SK-N-SH (cell line): ENCODE results near the gene MINK1. TPM values are rescaled to one million over a fixed set of nuclear protein-coding genes. Genes with fewer than 3 reads are reported as not detected.

Experiments
- CTCF ChIA-PET: fragments of 300-600, 350-600 bp; formaldehyde crosslinking; extraction: SDS; loops from one replicate; lab custom pipeline; 2021; lab: Yijun Ruan, JAX
- POLR2A ChIA-PET: fragments of 350-600 bp; sonication (Branson Sonifier 250); formaldehyde crosslinking; extraction: SDS; loops from one replicate; lab custom pipeline; 2020; ENCODE audit warnings: antibody characterized with exemption, inconsistent platforms; lab: Yijun Ruan, JAX
- DNase-seq: peaks from one replicate; pipeline ENCODE4 v3.0.0; 2012
- H2AFZ ChIP-seq: fragments of 200-600 bp; sonication (generic); 2 replicates; pipeline ENCODE4 v1.8.1; 2016; ENCODE audit warnings: antibody characterized with exemption, mild to moderate bottlenecking, low read depth
- H3F3A ChIP-seq: fragments of 200-600 bp; sonication (generic); replicated peaks from 2 replicates; pipeline ENCODE3; 2016; ENCODE audit warnings: antibody characterized with exemption, mild to moderate bottlenecking; ENCODE audit not compliant: insufficient read depth
- H3K27ac ChIP-seq, 2 experiments: fragments of 200-500 bp in 1 of 2; fragments of 200-600 bp in 1 of 2; sonication (Bioruptor generic) in 1 of 2; sonication (generic), shearing (Covaris generic) in 1 of 2; 2 replicates each; pipeline versions ENCODE4 v1.5.1 to v1.6.1; 2014 to 2016; ENCODE audit warnings: low read depth in 2 of 2, inconsistent platforms in 1 of 2, low read length in 1 of 2, mild to moderate bottlenecking in 1 of 2, mixed read lengths in 1 of 2
- H3K27me3 ChIP-seq: fragments of 200-600 bp; sonication (generic), shearing (Covaris generic); 2 replicates; pipeline ENCODE4 v1.6.1; 2016; ENCODE audit warnings: mixed run types; ENCODE audit not compliant: insufficient read depth
- H3K36me3 ChIP-seq, 2 experiments: fragments of 200-500 bp in 1 of 2; fragments of 200-600 bp in 1 of 2; sonication (Bioruptor generic) in 1 of 2; sonication (generic) in 1 of 2; replicated peaks in 1 of 2; 2 replicates each; pipeline versions ENCODE3 to v1.5.1; 2014 to 2016; ENCODE audit warnings: low read length in 1 of 2, mild to moderate bottlenecking in 1 of 2; ENCODE audit not compliant: insufficient read depth in 2 of 2, control insufficient read depth in 1 of 2
- H3K4me1 ChIP-seq, 2 experiments: fragments of 200-500 bp in 1 of 2; fragments of 200-600 bp in 1 of 2; sonication (Bioruptor generic) in 1 of 2; sonication (generic), shearing (Covaris generic) in 1 of 2; 2 replicates each; pipeline versions ENCODE4 v1.5.1 to v1.6.1; 2014 to 2016; ENCODE audit warnings: low read depth in 1 of 2, low read length in 1 of 2, mixed run types in 1 of 2; ENCODE audit not compliant: insufficient read depth in 2 of 2, control insufficient read depth in 1 of 2
- H3K4me2 ChIP-seq: fragments of 200-600 bp; sonication (generic), shearing (Covaris generic); 2 replicates; pipeline ENCODE4 v1.6.1; 2017; ENCODE audit warnings: mixed run types
- H3K4me3 ChIP-seq, 2 experiments: fragments of 200-500 bp in 1 of 2; fragments of 200-600 bp in 1 of 2; sonication (Bioruptor generic) in 1 of 2; sonication (generic), shearing (Covaris generic) in 1 of 2; 2 replicates each; pipeline versions ENCODE4 v1.5.1 to v1.8.1; 2014 to 2016; ENCODE audit warnings: low read depth in 2 of 2, inconsistent platforms in 1 of 2, low read length in 1 of 2, mild to moderate bottlenecking in 1 of 2, mixed read lengths in 1 of 2, moderate library complexity in 1 of 2
- H3K79me2 ChIP-seq: fragments of 200-600 bp; sonication (generic); 2 replicates; pipeline ENCODE4 v1.8.1; 2017; ENCODE audit warnings: mild to moderate bottlenecking; ENCODE audit not compliant: insufficient read depth
- H3K9ac ChIP-seq: fragments of 200-600 bp; sonication (generic); 2 replicates; pipeline ENCODE4 v1.6.1; 2017; ENCODE audit warnings: mixed run types
- H3K9me2 ChIP-seq: fragments of 200-600 bp; sonication (generic); 2 replicates; pipeline ENCODE4 v1.6.1; 2017; ENCODE audit warnings: mixed run types
- H3K9me3 ChIP-seq: fragments of 200-600 bp; sonication (generic); 2 replicates; pipeline ENCODE4 v1.6.1; 2017; ENCODE audit warnings: mixed run types, mild to moderate bottlenecking, moderate library complexity
- H4K20me1 ChIP-seq: fragments of 200-600 bp; sonication (generic); 2 replicates; pipeline ENCODE4 v1.6.1; 2017; ENCODE audit warnings: mild to moderate bottlenecking, mixed run types; ENCODE audit not compliant: insufficient read depth
- CHD2 ChIP-seq: fragments of 150-350 bp; IDR thresholded peaks from 2 replicates; pipeline ENCODE4 v1.6.1; 2018; ENCODE audit warnings: low read length; ENCODE audit not compliant: partially characterized antibody
- CTCF ChIP-seq: fragments of 200-600 bp; sonication (generic); IDR thresholded peaks from 2 replicates; pipeline ENCODE4 v1.6.1; 2017; ENCODE audit warnings: antibody characterized with exemption, mild to moderate bottlenecking, moderate library complexity
- EP300 ChIP-seq, 2 experiments: IDR thresholded peaks; 2 replicates each; pipeline versions ENCODE4 v1.4.0 to v1.6.1; 2012; ENCODE audit warnings: borderline replicate concordance in 1 of 2, low read depth in 1 of 2, low read length in 1 of 2
- GABPA ChIP-seq: IDR thresholded peaks from 2 replicates; pipeline ENCODE4 v1.4.0; 2012; ENCODE audit warnings: low read depth, mild to moderate bottlenecking
- GATA2 ChIP-seq: sonication (generic); formaldehyde crosslinking; IDR thresholded peaks from 2 replicates; pipeline ENCODE4 v1.5.0; 2020; ENCODE audit warnings: mild to moderate bottlenecking, missing genetic modification reagents
- IRF3 ChIP-seq: fragments of 150-350 bp; IDR thresholded peaks from 2 replicates; pipeline ENCODE4 v1.6.1; 2016; ENCODE audit warnings: mild to moderate bottlenecking, low read depth, low read length
- MEF2A ChIP-seq: IDR thresholded peaks from 2 replicates; pipeline ENCODE4 v1.4.0; 2012; ENCODE audit warnings: low read depth, borderline replicate concordance
- NRF1 ChIP-seq: IDR thresholded peaks from 2 replicates; pipeline ENCODE4 v1.6.1; 2012; ENCODE audit warnings: low read depth, mild to moderate bottlenecking, low read length
- RCOR1 ChIP-seq: fragments of 150-350 bp; IDR thresholded peaks from 2 replicates; pipeline ENCODE4 v1.6.1; 2017; ENCODE audit warnings: antibody characterized with exemption, low read length
- RXRA ChIP-seq: IDR thresholded peaks from 2 replicates; pipeline ENCODE4 v1.4.0; 2012; ENCODE audit warnings: low read depth, mild to moderate bottlenecking, borderline replicate concordance
- SIN3A ChIP-seq: IDR thresholded peaks from 2 replicates; pipeline ENCODE4 v1.6.1; 2012; ENCODE audit warnings: low read depth, mild to moderate bottlenecking, low read length, moderate library complexity, borderline replicate concordance
- TEAD4 ChIP-seq: IDR thresholded peaks from 2 replicates; pipeline ENCODE4 v1.4.0; 2012; ENCODE audit warnings: mild to moderate bottlenecking, borderline replicate concordance; ENCODE audit not compliant: insufficient read depth
- WGBS: methylation state at CpG from one replicate; pipeline ENCODE4 v1.1.6; 2017; ENCODE audit warnings: low lambda C conversion rate; 5-methylcytosine and 5-hydroxymethylcytosine counted together
- polyA plus RNA-seq, 3 experiments: library from polyadenylated mRNA; depleted of rRNA; stranded (reverse); fragments of >200 nt; gene quantifications; 2 replicates each; pipeline ENCODE4 v1.2.3, GENCODE V29; 2012
- TF ChIP-seq, protein P1 (sequence below): IDR thresholded peaks from 2 replicates; pipeline ENCODE4; 2012
- TF ChIP-seq, protein P2 (sequence below): IDR thresholded peaks from 2 replicates; pipeline ENCODE4 v1.6.1; 2012; ENCODE audit warnings: mild to moderate bottlenecking, low read depth, low read length, moderate library complexity

The MINK1 gene
- polyA plus RNA-seq, 1 of the 3 experiments (the other 2 are of a cell fraction) = 64.7 TPM

DNA sequence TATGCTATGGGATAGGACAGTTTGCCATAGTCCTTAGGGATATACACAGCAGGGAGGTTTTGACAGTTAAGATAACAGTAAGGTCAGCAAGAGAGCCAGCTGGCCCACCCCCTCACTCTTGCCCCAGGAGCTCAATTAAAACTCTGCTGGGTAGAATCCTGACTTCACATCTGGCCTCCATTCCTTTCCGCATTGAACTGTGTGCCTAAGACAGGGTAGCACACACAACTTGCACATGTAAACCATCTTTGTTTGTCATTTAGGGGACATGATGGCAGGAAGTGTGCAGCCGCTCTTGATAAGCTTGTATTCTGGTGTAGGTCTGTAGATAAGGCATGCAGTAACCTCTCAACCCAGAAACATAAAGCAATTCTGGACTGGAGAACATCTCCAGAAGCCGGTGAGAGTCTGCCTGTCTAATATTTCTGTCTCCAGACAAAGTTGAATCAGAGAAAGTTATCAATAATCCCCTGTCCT lies 5.2 kb downstream of the MINK1 start:
- peaks cover 0 to 11% of the 10 kb centered on the region in 2 experiments for H3K36me3 ChIP-seq
- 90% methylated on average over 3 of the region's 3 CpGs for WGBS
- H3K79me2 ChIP-seq = peaks cover 98% of the 10 kb centered on the region
- H3K4me1 ChIP-seq = peaks cover 7 to 30% of the 10 kb centered on the region in 2 experiments; a peak in 3 of 4 replicates
- no peaks in the 10 kb centered on the region for H3K9me3 ChIP-seq
- H3K27me3 ChIP-seq = no peaks in the 10 kb centered on the region
- peaks cover 56% of the 10 kb centered on the region for H4K20me1 ChIP-seq
- ChIA-PET POLR2A (interaction anchor here (0.9 kb wide), 1 partner anchor 12 kb away, joined by 3 read pairs; no protein-coding TSS in a partner anchor), CTCF (interaction anchor here (0.7 to 3.5 kb wide), 7 partner anchors 9 to 65 kb away, joined by 3 to 19 read pairs (median 4); partner anchors contain the start of genes CHRNE and GLTPD2)
- H3K9me2 ChIP-seq = no peaks in the 10 kb centered on the region
- DNase-seq = no peak
- H2AFZ ChIP-seq = no peak overlapping the region
- peak overlapping the region in 1 of 2 experiments; percentile 30; a peak in 1 of 4 replicates for H3K27ac ChIP-seq
- TF ChIP-seq NRF1 = no peak
- TF ChIP-seq CTCF = no peak
- TF ChIP-seq GATA2 (CRISPR knock-in tag) = no peak
- TF ChIP-seq, protein P1, sequence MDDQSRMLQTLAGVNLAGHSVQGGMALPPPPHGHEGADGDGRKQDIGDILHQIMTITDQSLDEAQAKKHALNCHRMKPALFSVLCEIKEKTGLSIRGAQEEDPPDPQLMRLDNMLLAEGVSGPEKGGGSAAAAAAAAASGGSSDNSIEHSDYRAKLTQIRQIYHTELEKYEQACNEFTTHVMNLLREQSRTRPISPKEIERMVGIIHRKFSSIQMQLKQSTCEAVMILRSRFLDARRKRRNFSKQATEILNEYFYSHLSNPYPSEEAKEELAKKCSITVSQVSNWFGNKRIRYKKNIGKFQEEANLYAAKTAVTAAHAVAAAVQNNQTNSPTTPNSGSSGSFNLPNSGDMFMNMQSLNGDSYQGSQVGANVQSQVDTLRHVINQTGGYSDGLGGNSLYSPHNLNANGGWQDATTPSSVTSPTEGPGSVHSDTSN = no peak
- no peak for TF ChIP-seq RCOR1
- no peak for TF ChIP-seq CHD2
- TF ChIP-seq RXRA = no peak
- no peak for TF ChIP-seq IRF3
- TF ChIP-seq TEAD4 = no peak
- TF ChIP-seq SIN3A = no peak
- TF ChIP-seq EP300 (IDR thresholded peaks at IDR 0.05; ENCODE audit: borderline replicate concordance in 1 of 2, low read depth in 1 of 2, low read length in 1 of 2) = no peak
- no peak overlapping the region for H3K9ac ChIP-seq
- H3K4me2 ChIP-seq = no peak overlapping the region
- H3K4me3 ChIP-seq = no peak overlapping the region
- peaks cover 3% of the 10 kb centered on the region for H3F3A ChIP-seq

GRCh38 chr17:4839221-4839620 lies 6.1 kb downstream of the MINK1 start:
- Histone ChIP-seq H3K4me2 (no peak overlapping the region), H4K20me1 (peaks cover 60% of the 10 kb centered on the region), H3F3A (peaks cover 3% of the 10 kb centered on the region), H3K27me3 (no peaks in the 10 kb centered on the region), H3K9ac (no peak overlapping the region), H3K9me3 (no peaks in the 10 kb centered on the region), H3K9me2 (no peaks in the 10 kb centered on the region), H3K4me3 (no peak overlapping the region), H3K27ac (no peak overlapping the region), H3K79me2 (peaks cover 98% of the 10 kb centered on the region), H3K4me1 (peaks cover 7 to 27% of the 10 kb centered on the region in 2 experiments; a peak in 3 of 4 replicates), H2AFZ (no peak overlapping the region), H3K36me3 (peaks cover 0 to 11% of the 10 kb centered on the region in 2 experiments)
- CTCF ChIA-PET = interaction anchor here (0.6 to 3.5 kb wide), 4 partner anchors 42 to 130 kb away, joined by 4 to 19 read pairs (median 6); partner anchors contain the start of gene GLTPD2
- DNase-seq = no peak
- POLR2A ChIA-PET = no interaction called here
- 95% methylated on average over 8 of the region's 8 CpGs for WGBS
- TF ChIP-seq GABPA (no peak), CTCF (no peak), MEF2A (no peak), IRF3 (no peak), TEAD4 (no peak), GATA2 (CRISPR knock-in tag) (no peak)
- TF ChIP-seq, protein P2, sequence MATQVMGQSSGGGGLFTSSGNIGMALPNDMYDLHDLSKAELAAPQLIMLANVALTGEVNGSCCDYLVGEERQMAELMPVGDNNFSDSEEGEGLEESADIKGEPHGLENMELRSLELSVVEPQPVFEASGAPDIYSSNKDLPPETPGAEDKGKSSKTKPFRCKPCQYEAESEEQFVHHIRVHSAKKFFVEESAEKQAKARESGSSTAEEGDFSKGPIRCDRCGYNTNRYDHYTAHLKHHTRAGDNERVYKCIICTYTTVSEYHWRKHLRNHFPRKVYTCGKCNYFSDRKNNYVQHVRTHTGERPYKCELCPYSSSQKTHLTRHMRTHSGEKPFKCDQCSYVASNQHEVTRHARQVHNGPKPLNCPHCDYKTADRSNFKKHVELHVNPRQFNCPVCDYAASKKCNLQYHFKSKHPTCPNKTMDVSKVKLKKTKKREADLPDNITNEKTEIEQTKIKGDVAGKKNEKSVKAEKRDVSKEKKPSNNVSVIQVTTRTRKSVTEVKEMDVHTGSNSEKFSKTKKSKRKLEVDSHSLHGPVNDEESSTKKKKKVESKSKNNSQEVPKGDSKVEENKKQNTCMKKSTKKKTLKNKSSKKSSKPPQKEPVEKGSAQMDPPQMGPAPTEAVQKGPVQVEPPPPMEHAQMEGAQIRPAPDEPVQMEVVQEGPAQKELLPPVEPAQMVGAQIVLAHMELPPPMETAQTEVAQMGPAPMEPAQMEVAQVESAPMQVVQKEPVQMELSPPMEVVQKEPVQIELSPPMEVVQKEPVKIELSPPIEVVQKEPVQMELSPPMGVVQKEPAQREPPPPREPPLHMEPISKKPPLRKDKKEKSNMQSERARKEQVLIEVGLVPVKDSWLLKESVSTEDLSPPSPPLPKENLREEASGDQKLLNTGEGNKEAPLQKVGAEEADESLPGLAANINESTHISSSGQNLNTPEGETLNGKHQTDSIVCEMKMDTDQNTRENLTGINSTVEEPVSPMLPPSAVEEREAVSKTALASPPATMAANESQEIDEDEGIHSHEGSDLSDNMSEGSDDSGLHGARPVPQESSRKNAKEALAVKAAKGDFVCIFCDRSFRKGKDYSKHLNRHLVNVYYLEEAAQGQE = no peak
